Karpas-422 (cell line): Measurements from ENCODE around the gene NAA10. TPM values are rescaled to one million over a fixed set of nuclear protein-coding genes. Genes with fewer than 3 reads are reported as not detected.

Experiments
- DNase-seq: peaks from one replicate; pipeline ENCODE4 v3.0.0-alpha.2; 2015
- H2AFZ ChIP-seq: fragments of 200-600 bp; sonication (generic); 2 replicates; pipeline ENCODE4 v1.6.1; 2014; ENCODE audit warnings: antibody characterized with exemption, low read length, mixed read lengths
- H3K27ac ChIP-seq: fragments of 200-600 bp; sonication (generic); 2 replicates; pipeline ENCODE4 v1.5.1; 2014; ENCODE audit warnings: mild to moderate bottlenecking, low read length, moderate library complexity
- H3K27me3 ChIP-seq: fragments of 200-600 bp; sonication (generic); 2 replicates; pipeline ENCODE4 v1.6.1; 2014; ENCODE audit warnings: low read length, mixed read lengths
- H3K36me3 ChIP-seq: fragments of 200-600 bp; sonication (generic); 2 replicates; pipeline ENCODE4 v1.6.1; 2014; ENCODE audit warnings: low read length, mixed read lengths; ENCODE audit not compliant: insufficient read depth
- H3K4me1 ChIP-seq: fragments of 200-600 bp; sonication (generic); 2 replicates; pipeline ENCODE4 v1.6.1; 2014; ENCODE audit warnings: mild to moderate bottlenecking, low read length, mixed read lengths
- H3K4me2 ChIP-seq: fragments of 200-600 bp; sonication (generic); 2 replicates; pipeline ENCODE4 v1.6.1; 2014; ENCODE audit warnings: low read length, low read depth, mild to moderate bottlenecking; ENCODE audit not compliant: poor library complexity, severe bottlenecking
- H3K4me3 ChIP-seq: fragments of 200-600 bp; sonication (generic); 2 replicates; pipeline ENCODE4 v1.5.1; 2014; ENCODE audit warnings: mild to moderate bottlenecking, antibody characterized with exemption, low read length, mixed read lengths
- H3K79me2 ChIP-seq: fragments of 200-600 bp; sonication (generic); 2 replicates; pipeline ENCODE4 v1.6.1; 2014; ENCODE audit warnings: mild to moderate bottlenecking, low read length, mixed read lengths
- H3K9ac ChIP-seq: fragments of 200-600 bp; sonication (generic); 2 replicates; pipeline ENCODE4 v1.6.0; 2014; ENCODE audit warnings: low read length
- H3K9me2 ChIP-seq: fragments of 200-600 bp; sonication (generic), shearing (Covaris generic); replicated peaks from 2 replicates; pipeline ENCODE4 v1.6.0; 2014; ENCODE audit warnings: mild to moderate bottlenecking, low read length, moderate library complexity; ENCODE audit not compliant: insufficient read depth
- H3K9me3 ChIP-seq: fragments of 300-700, 200-600 bp; sonication (generic); 2 replicates; pipeline ENCODE4 v1.6.1; 2014; ENCODE audit warnings: low read length, mixed read lengths
- H4K20me1 ChIP-seq: fragments of 200-600 bp; sonication (generic); 2 replicates; pipeline ENCODE4 v1.6.1; 2014; ENCODE audit warnings: mild to moderate bottlenecking, antibody characterized with exemption, low read length, low read depth; ENCODE audit not compliant: insufficient read depth
- total RNA-seq: library from RNA; depleted of rRNA; stranded (reverse); fragments of >200 nt; shearing (Covaris generic); gene quantifications from 2 replicates; pipeline ENCODE4 v1.2.3, GENCODE V29; 2014; ENCODE audit warnings: low replicate concordance

NAA10 gene
- total RNA-seq, 1 experiment from 2014 or later, result 103 TPM

GRCh38 chrX:153903238-153903980 lies 31.4 kb downstream of the NAA10 start:
- Histone ChIP-seq H4K20me1 (peaks cover 5% of the 10 kb centered on the region; the same call in 1 of the 2 replicates), H3K9ac (no peak overlapping the region), H3K4me2 (no peak overlapping the region), H2AFZ (no peak overlapping the region), H3K36me3 (no peaks in the 10 kb centered on the region), H3K9me2 (no peaks in the 10 kb centered on the region), H3K79me2 (no peaks in the 10 kb centered on the region), H3K27ac (no peak overlapping the region), H3K27me3 (no peaks in the 10 kb centered on the region), H3K9me3 (no peaks in the 10 kb centered on the region), H3K4me1 (peaks cover 21% of the 10 kb centered on the region), H3K4me3 (no peak overlapping the region)
- DNase-seq, result peak; percentile 50

- no peaks in the 10 kb centered on the region for H3K27me3 ChIP-seq
- no peak overlapping the region for H3K9ac ChIP-seq
- no peak for DNase-seq
- no peaks in the 10 kb centered on the region for H3K9me2 ChIP-seq
- H3K36me3 ChIP-seq, result no peaks in the 10 kb centered on the region
- no peak overlapping the region for H3K27ac ChIP-seq
- H4K20me1 ChIP-seq, result peaks cover 5% of the 10 kb centered on the region; the same call in 1 of the 2 replicates
- H3K79me2 ChIP-seq, result no peaks in the 10 kb centered on the region
- H3K9me3 ChIP-seq, result no peaks in the 10 kb centered on the region
- H3K4me2 ChIP-seq, result no peak overlapping the region
- H3K4me3 ChIP-seq, result no peak overlapping the region
- no peak overlapping the region for H2AFZ ChIP-seq
- peaks cover 21% of the 10 kb centered on the region for H3K4me1 ChIP-seq
Observed at GRCh38 chrX:153902385-153902784, 32.5 kb downstream of the NAA10 start.

GRCh38 chrX:153901753-153902140 lies 33.1 kb downstream of the NAA10 start:
- H3K9ac ChIP-seq, result no peak overlapping the region
- no peak for DNase-seq
- no peak overlapping the region for H2AFZ ChIP-seq
- no peaks in the 10 kb centered on the region for H3K9me3 ChIP-seq
- H3K27ac ChIP-seq, result no peak overlapping the region
- H3K4me3 ChIP-seq, result no peak overlapping the region
- H3K27me3 ChIP-seq, result no peaks in the 10 kb centered on the region
- H3K4me2 ChIP-seq, result no peak overlapping the region
- H3K36me3 ChIP-seq, result no peaks in the 10 kb centered on the region
- H3K4me1 ChIP-seq, result peaks cover 21% of the 10 kb centered on the region
- H4K20me1 ChIP-seq, result peaks cover 5% of the 10 kb centered on the region; the same call in 1 of the 2 replicates
- no peaks in the 10 kb centered on the region for H3K79me2 ChIP-seq
- no peaks in the 10 kb centered on the region for H3K9me2 ChIP-seq

- H2AFZ ChIP-seq, result no peak overlapping the region
- no peaks in the 10 kb centered on the region for H3K36me3 ChIP-seq
- H3K4me2 ChIP-seq, result no peak overlapping the region
- no peak overlapping the region for H3K4me3 ChIP-seq
- peaks cover 21% of the 10 kb centered on the region for H3K4me1 ChIP-seq
- H3K9ac ChIP-seq, result no peak overlapping the region
- H3K9me3 ChIP-seq, result no peaks in the 10 kb centered on the region
- H3K27ac ChIP-seq, result no peak overlapping the region
- no peaks in the 10 kb centered on the region for H3K79me2 ChIP-seq
- H4K20me1 ChIP-seq, result peaks cover 5% of the 10 kb centered on the region; the same call in 1 of the 2 replicates
- no peaks in the 10 kb centered on the region for H3K9me2 ChIP-seq
- no peaks in the 10 kb centered on the region for H3K27me3 ChIP-seq
- peak; percentile 62 for DNase-seq
Observed at GRCh38 chrX:153900831-153901752, 33.7 kb downstream of the NAA10 start.

GRCh38 chrX:153897899-153898298 lies 36.9 kb downstream of the NAA10 start:
- Histone ChIP-seq H3K4me2 (no peak overlapping the region), H3K79me2 (no peaks in the 10 kb centered on the region), H3K4me1 (peaks cover 11% of the 10 kb centered on the region), H3K9me3 (no peaks in the 10 kb centered on the region), H4K20me1 (peaks cover 1% of the 10 kb centered on the region; the same call in 1 of the 2 replicates), H3K9ac (no peak overlapping the region), H3K27me3 (no peaks in the 10 kb centered on the region), H3K9me2 (no peaks in the 10 kb centered on the region), H3K27ac (no peak overlapping the region), H3K36me3 (no peaks in the 10 kb centered on the region), H2AFZ (no peak overlapping the region), H3K4me3 (no peak overlapping the region)
- DNase-seq, result no peak

GRCh38 chrX:153889123-153889522 lies 45.7 kb downstream of the NAA10 start:
- Histone ChIP-seq H3K27ac (no peak overlapping the region), H3K9ac (no peak overlapping the region), H3K4me3 (no peak overlapping the region), H4K20me1 (no peaks in the 10 kb centered on the region), H3K79me2 (no peaks in the 10 kb centered on the region), H3K27me3 (no peaks in the 10 kb centered on the region), H3K4me1 (no peaks in the 10 kb centered on the region), H3K4me2 (no peak overlapping the region), H3K9me2 (no peaks in the 10 kb centered on the region), H3K36me3 (no peaks in the 10 kb centered on the region), H2AFZ (no peak overlapping the region), H3K9me3 (no peaks in the 10 kb centered on the region)
- DNase-seq, result no peak

GRCh38 chrX:153888344-153888743 lies 46.5 kb downstream of the NAA10 start:
- Histone ChIP-seq H3K9me3 (no peaks in the 10 kb centered on the region), H3K4me3 (no peak overlapping the region), H2AFZ (no peak overlapping the region), H3K9me2 (no peaks in the 10 kb centered on the region), H3K27ac (no peak overlapping the region), H3K79me2 (no peaks in the 10 kb centered on the region), H3K4me1 (no peaks in the 10 kb centered on the region), H3K9ac (no peak overlapping the region), H3K4me2 (no peak overlapping the region), H3K36me3 (no peaks in the 10 kb centered on the region), H3K27me3 (no peaks in the 10 kb centered on the region), H4K20me1 (no peaks in the 10 kb centered on the region)
- no peak for DNase-seq

- no peak overlapping the region for H3K9ac ChIP-seq
- no peaks in the 10 kb centered on the region for H4K20me1 ChIP-seq
- no peaks in the 10 kb centered on the region for H3K9me3 ChIP-seq
- H3K27me3 ChIP-seq, result no peaks in the 10 kb centered on the region
- no peak for DNase-seq
- H3K27ac ChIP-seq, result no peak overlapping the region
- no peaks in the 10 kb centered on the region for H3K4me1 ChIP-seq
- H3K79me2 ChIP-seq, result no peaks in the 10 kb centered on the region
- H2AFZ ChIP-seq, result no peak overlapping the region
- H3K4me3 ChIP-seq, result no peak overlapping the region
- no peaks in the 10 kb centered on the region for H3K36me3 ChIP-seq
- no peaks in the 10 kb centered on the region for H3K9me2 ChIP-seq
- H3K4me2 ChIP-seq, result no peak overlapping the region
Observed at GRCh38 chrX:153887385-153887784, 47.5 kb downstream of the NAA10 start.
